ENCODE results near the gene TJP1. TPM values are rescaled to one million over a fixed set of nuclear protein-coding genes. Genes with fewer than 3 reads are reported as not detected.

TJP1 gene
- total RNA-seq, 2 donors from 2014 or later = 131 to 145 TPM

GRCh38 chr15:29805043-29805707 lies 17.1 kb downstream of the TJP1 start:
- H3K27ac ChIP-seq (ENCODE audit: low read depth, low read length) = no peak overlapping the region
- peaks cover 3% of the 10 kb centered on the region for H3K36me3 ChIP-seq (ENCODE audit: control insufficient read depth, insufficient read depth, low read length)
- no peak overlapping the region for H3K27ac Mint-ChIP-seq
- H3K27me3 ChIP-seq (ENCODE audit: control insufficient read depth, insufficient read depth, low read length, poor library complexity, severe bottlenecking) = no peaks in the 10 kb centered on the region
- no peak overlapping the region for H3K4me3 ChIP-seq (ENCODE audit: low read length)
- DNase-seq = no peak
- peaks cover 41% of the 10 kb centered on the region for H3K4me1 Mint-ChIP-seq
- H3K4me3 Mint-ChIP-seq = no peak overlapping the region
- WGBS, 2 experiments (ENCODE audit: insufficient coverage in 1 of 2, insufficient read length in 1 of 2) = 98 to 100% methylated on average over 1 of the region's 1 CpG
- no peaks in the 10 kb centered on the region for H3K9me3 ChIP-seq (ENCODE audit: control insufficient read depth, low read length)
- H3K4me1 ChIP-seq (ENCODE audit: control insufficient read depth, insufficient read depth, low read length) = no peaks in the 10 kb centered on the region
- H3K36me3 Mint-ChIP-seq (ENCODE audit: low read depth) = peaks cover 5% of the 10 kb centered on the region
- TF ChIP-seq, protein P1, sequence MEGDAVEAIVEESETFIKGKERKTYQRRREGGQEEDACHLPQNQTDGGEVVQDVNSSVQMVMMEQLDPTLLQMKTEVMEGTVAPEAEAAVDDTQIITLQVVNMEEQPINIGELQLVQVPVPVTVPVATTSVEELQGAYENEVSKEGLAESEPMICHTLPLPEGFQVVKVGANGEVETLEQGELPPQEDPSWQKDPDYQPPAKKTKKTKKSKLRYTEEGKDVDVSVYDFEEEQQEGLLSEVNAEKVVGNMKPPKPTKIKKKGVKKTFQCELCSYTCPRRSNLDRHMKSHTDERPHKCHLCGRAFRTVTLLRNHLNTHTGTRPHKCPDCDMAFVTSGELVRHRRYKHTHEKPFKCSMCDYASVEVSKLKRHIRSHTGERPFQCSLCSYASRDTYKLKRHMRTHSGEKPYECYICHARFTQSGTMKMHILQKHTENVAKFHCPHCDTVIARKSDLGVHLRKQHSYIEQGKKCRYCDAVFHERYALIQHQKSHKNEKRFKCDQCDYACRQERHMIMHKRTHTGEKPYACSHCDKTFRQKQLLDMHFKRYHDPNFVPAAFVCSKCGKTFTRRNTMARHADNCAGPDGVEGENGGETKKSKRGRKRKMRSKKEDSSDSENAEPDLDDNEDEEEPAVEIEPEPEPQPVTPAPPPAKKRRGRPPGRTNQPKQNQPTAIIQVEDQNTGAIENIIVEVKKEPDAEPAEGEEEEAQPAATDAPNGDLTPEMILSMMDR (conservative IDR thresholded peaks at IDR 0.05) = no peak
- no peak overlapping the region for H3K9ac ChIP-seq (ENCODE audit: extremely low read depth, low read length, poor library complexity, severe bottlenecking)
- no peaks in the 10 kb centered on the region for H3K9me3 Mint-ChIP-seq
- no peaks in the 10 kb centered on the region for H3K27me3 Mint-ChIP-seq (ENCODE audit: insufficient read depth)

DNA sequence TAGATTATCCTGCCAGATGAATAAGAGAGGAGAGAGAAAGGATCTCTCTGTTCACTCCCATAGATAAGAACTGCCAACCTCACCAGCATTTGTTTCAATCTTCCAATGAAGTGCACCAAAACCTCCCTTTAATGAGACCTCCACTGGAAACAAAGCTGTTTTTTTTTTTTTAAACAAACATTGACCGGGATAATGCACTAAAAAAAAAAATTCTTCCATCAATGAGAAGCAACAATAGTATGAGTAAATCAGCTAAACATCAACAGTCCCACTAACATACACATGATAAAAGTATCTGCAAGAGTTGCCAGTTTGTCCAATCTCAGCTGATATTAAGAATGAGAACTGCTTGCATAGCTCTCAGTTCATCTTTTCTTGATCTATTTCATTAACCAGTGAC lies 19.9 kb downstream of the TJP1 start:
- H3K4me3 ChIP-seq (ENCODE audit: low read length) = no peak overlapping the region
- H3K36me3 ChIP-seq (ENCODE audit: control insufficient read depth, insufficient read depth, low read length) = peaks cover 25% of the 10 kb centered on the region
- H3K27me3 ChIP-seq (ENCODE audit: control insufficient read depth, insufficient read depth, low read length, poor library complexity, severe bottlenecking) = no peaks in the 10 kb centered on the region
- H3K4me1 ChIP-seq (ENCODE audit: control insufficient read depth, insufficient read depth, low read length) = no peaks in the 10 kb centered on the region
- TF ChIP-seq, protein P1 (conservative IDR thresholded peaks at IDR 0.05) = no peak
- peaks cover 3% of the 10 kb centered on the region for H3K9me3 Mint-ChIP-seq
- H3K4me1 Mint-ChIP-seq = peaks cover 39% of the 10 kb centered on the region
- no peak overlapping the region for H3K27ac ChIP-seq (ENCODE audit: low read depth, low read length)
- no peak for DNase-seq
- WGBS, 2 experiments (ENCODE audit: insufficient coverage in 1 of 2, insufficient read length in 1 of 2) = 88% methylated on average over 1 of the region's 1 CpG; no CpG with 5 or more reads in 1 of the 2 experiments
- no peaks in the 10 kb centered on the region for H3K27me3 Mint-ChIP-seq (ENCODE audit: insufficient read depth)
- peaks cover 27% of the 10 kb centered on the region for H3K36me3 Mint-ChIP-seq (ENCODE audit: low read depth)
- H3K27ac Mint-ChIP-seq = no peak overlapping the region
- H3K9ac ChIP-seq (ENCODE audit: extremely low read depth, low read length, poor library complexity, severe bottlenecking) = no peak overlapping the region
- H3K9me3 ChIP-seq (ENCODE audit: control insufficient read depth, low read length) = peaks cover 5% of the 10 kb centered on the region
- no peak overlapping the region for H3K4me3 Mint-ChIP-seq

GRCh38 chr15:29800491-29801366 lies 21.5 kb downstream of the TJP1 start:
- Histone ChIP-seq H3K36me3 (ENCODE audit: control insufficient read depth, insufficient read depth, low read length) (peaks cover 38% of the 10 kb centered on the region), H3K9ac (ENCODE audit: extremely low read depth, low read length, poor library complexity, severe bottlenecking) (no peak overlapping the region), H3K9me3 (ENCODE audit: control insufficient read depth, low read length) (peaks cover 21% of the 10 kb centered on the region), H3K4me1 (ENCODE audit: control insufficient read depth, insufficient read depth, low read length) (no peaks in the 10 kb centered on the region), H3K4me3 (ENCODE audit: low read length) (no peak overlapping the region), H3K27ac (ENCODE audit: low read depth, low read length) (no peak overlapping the region), H3K27me3 (ENCODE audit: control insufficient read depth, insufficient read depth, low read length, poor library complexity, severe bottlenecking) (no peaks in the 10 kb centered on the region)
- WGBS, 2 experiments (ENCODE audit: insufficient coverage in 1 of 2, insufficient read length in 1 of 2) = 87 to 94% methylated on average over 4 to 7 of the region's 7 CpGs
- no peaks in the 10 kb centered on the region for H3K27me3 Mint-ChIP-seq (ENCODE audit: insufficient read depth)
- peaks cover 14% of the 10 kb centered on the region for H3K9me3 Mint-ChIP-seq
- H3K4me3 Mint-ChIP-seq = no peak overlapping the region
- no peak for DNase-seq
- no peak overlapping the region for H3K27ac Mint-ChIP-seq
- H3K36me3 Mint-ChIP-seq (ENCODE audit: low read depth) = peaks cover 43% of the 10 kb centered on the region
- TF ChIP-seq, protein P1 (conservative IDR thresholded peaks at IDR 0.05) = no peak
- H3K4me1 Mint-ChIP-seq = peaks cover 33% of the 10 kb centered on the region
